NCI-H510A treated with DMSO at 0.1 percent for 48 hours (cell line): Measurements from ENCODE around the gene STRBP.
"Not testable (repeated sequence)": the region's sequence is repeated elsewhere in the genome, so short reads cannot be mapped to it uniquely, and the experiment has no call there.

Source experiments
- DNase-seq: peaks from one replicate; lab custom pipeline; 2025; lab: John Stamatoyannopoulos, UW

Gene STRBP

GRCh38 chr9:123282362-123283047 is 14.1 kb upstream of the STRBP start:
- no peak for DNase-seq

DNA sequence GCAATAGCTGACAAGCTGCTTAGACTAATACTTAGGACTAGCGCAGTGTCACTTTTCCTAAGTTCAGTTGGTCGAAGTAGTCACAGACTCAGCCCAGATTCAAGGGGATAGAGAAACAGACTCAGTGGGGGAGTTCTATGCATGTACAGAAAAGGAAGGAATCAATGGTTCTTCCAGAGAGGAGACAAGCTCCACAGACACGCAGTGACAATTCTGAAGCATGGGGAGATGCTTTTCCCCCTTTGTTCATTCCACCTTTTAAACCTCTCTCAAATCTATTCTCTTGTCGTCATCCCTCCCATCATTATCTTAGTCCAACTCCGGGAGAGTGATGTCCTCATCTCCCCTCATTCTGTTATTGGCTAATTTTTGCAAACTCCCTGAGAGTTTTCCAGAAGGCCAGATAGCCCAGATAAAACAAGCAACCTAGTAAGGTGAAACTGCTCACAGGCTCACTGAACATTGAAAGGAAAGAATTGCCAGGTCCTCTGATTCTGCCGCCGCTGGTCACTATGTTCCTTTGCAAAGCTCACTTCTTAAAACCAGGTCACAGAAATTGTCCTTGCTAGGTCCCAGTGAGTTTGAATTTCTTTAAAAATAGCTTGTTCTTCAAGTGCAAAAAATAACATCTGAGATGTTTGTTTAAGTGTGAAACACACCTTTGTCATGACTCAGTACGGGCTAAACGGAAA is 13.4 kb upstream of the STRBP start:
- no peak for DNase-seq

GRCh38 chr9:123278879-123279493 is 10.6 kb upstream of the STRBP start:
- not testable (repeated sequence) for DNase-seq

DNA sequence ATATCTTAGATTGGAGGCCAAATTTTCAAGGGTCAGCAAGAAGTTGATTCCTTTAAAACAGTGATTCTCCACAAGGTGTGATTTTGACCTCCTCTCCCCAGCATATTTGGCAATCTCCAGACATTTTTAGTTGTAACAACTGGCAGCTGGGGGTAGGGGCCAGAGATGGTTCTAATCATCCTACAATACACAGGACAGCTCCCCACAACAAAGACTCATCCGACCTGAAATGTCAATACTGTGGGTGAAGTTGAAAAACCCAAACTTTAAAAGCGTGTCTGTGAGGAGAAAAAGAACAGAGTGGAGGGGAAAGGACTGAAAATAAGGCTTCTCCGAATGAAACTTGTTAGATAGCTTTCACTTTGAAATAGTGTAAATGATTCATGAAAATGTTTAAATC is 10.0 kb upstream of the STRBP start:
- no peak for DNase-seq

DNA sequence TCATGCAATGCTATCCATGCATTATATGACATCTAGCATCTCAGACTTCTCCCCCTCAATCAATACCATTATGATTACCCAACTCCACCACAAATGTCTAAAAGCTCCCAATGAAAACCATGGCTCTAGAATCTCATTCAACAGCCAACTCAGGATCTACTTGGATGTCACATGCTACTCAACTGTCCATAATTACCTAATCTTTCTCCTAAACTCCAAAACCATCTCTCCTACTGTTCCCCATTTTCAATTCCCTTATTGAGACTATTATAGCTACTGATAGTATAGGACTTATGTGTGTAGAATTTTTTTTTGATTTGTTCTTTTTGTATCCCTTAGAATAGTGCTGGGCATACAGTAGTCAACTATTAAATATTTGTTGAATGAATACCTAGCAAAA is 8.2 kb upstream of the STRBP start:
- DNase-seq = no peak

DNA sequence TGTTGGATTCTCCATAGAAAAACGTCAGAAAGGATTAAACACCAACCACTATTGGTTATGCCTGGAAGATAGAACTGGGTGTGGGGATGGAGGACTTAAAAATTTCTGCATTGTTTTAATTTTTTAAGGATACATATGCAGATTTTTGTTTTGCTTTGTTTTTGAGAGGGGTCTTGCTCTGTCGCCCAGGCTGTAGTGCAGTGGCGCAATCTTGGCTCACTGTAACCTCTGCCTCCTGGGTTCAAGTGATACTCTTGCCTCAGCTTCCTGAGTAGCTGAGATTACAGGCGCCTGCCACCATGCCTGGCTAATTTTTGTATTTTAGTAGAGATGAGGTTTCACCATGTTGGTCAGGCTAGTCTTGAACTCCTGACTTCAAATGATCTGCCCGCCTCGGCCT is 2.7 kb upstream of the STRBP start:
- not testable (repeated sequence) for DNase-seq

- DNase-seq = no peak
Measured at GRCh38 chr9:123269281-123269680, 895 bp upstream of the STRBP start.

- no peak for DNase-seq
Measured at GRCh38 chr9:123268199-123268464, 254 bp downstream of the STRBP start.

GRCh38 chr9:123267481-123268198 is 746 bp downstream of the STRBP start:
- no peak for DNase-seq

- DNase-seq = no peak
Measured at GRCh38 chr9:123266655-123267399, 1.6 kb downstream of the STRBP start.

DNA sequence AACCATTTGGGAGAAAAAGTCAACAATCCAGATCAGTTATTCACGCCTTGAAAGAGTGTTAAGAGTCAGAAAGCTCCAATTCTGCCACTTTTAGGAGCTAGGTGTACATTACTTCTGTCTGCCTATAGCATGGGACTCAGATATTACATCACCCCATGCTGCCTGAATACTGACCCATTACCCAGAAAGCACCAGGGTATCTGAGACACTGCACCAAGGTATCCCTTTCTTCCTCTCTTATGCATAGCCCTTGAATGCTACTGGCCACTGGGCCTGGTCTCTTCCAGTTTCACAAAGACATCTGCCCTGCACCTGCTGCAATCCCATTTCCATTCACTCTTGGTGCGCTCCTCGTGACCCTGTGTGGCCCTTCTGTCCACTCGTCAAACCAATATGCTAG is 2.6 kb downstream of the STRBP start:
- no peak for DNase-seq

DNA sequence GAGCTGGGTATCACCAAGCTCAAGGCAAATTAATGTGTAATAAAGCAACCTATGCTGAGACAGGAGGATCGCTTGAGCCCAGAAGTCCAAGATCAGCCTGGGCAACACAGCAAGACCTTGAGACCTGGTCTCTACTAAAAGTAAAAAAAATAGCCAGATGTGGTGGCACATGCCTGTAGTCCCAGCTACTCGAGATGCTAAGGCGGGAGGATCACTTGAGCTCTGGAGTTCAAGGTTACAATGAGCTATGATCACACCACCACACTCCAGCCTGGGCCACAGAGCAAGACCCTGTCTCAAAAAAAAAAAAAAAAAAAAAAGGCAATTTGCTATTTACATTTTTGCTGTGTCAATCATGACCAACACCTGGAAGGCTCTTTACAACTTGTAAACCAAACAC is 5.2 kb downstream of the STRBP start:
- DNase-seq = no peak

GRCh38 chr9:123262338-123262737 is 6.0 kb downstream of the STRBP start:
- DNase-seq = no peak

- no peak for DNase-seq
Measured at GRCh38 chr9:123261006-123261677, 7.2 kb downstream of the STRBP start.

- no peak for DNase-seq
Measured at GRCh38 chr9:123260340-123260739, 8.0 kb downstream of the STRBP start.

- DNase-seq = no peak
Measured at GRCh38 chr9:123257276-123257675, 11.1 kb downstream of the STRBP start.

- no peak for DNase-seq
Measured at GRCh38 chr9:123255718-123256117, 12.7 kb downstream of the STRBP start.

DNA sequence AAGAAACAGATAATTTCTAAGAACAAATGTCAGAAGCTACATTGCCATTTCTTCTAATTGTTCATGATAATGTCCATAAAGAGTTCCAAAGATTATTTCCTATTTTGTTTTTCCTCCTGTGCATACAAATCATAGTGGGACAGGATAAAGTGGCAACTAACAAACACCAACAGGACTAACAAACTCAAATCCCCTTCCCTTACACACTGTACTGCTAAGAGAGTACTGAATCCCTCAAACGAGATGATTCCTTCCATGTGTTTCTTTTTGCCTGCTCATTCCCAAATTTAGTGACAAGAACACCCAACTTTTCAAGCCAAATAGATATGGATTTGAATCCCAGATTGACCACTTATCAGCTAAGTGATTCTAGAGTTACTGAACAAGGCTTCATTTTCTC is 15.2 kb downstream of the STRBP start:
- DNase-seq = no peak

- peak; percentile 2 for DNase-seq
Measured at GRCh38 chr9:123251741-123252140, 16.6 kb downstream of the STRBP start.

GRCh38 chr9:123251324-123251723 is 17.1 kb downstream of the STRBP start:
- no peak for DNase-seq

DNA sequence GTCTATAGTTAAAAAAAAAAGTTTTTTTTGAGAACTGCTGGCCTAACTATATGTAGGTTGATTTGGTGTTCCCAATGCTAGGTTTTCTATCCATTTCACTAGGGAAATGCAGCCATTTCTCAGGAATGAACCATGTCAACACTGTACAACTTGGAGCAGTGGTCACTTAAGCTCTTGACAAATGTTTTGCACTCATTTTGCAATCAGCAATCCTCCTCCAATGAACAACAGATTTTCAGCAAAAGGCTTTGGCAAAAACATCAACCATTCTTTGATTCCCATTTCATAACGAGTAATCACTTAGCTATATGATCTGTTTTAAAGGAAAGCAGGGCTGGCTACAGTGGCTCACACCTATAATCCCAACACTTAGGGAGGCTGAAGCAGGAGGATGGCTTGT is 17.9 kb downstream of the STRBP start:
- no peak for DNase-seq

- not testable (repeated sequence) for DNase-seq
Measured at GRCh38 chr9:123249162-123249561, 19.2 kb downstream of the STRBP start.
